PC-3 (cell line): ENCODE measurements around the gene CRYM. TPM values are rescaled to one million over a fixed set of nuclear protein-coding genes. Genes with fewer than 3 reads are reported as not detected.

Experiments used
- ATAC-seq: fragments of 200-7000 bp; cut with Tn5 transposase; 2 replicates; pipeline ENCODE4 v1.9.1; 2020; ENCODE audit warnings: mild to moderate bottlenecking, moderate library complexity
- BruUV-seq: library from RNA; stranded (reverse); fragments of 400-500 nt; replicated peaks from 2 replicates; lab custom pipeline; 2021; lab: Mats Ljungman, UMichigan
- CTCF ChIA-PET: fragments of 300-600 bp; sonication (Branson Sonifier 250); formaldehyde crosslinking; loops from one replicate; lab custom pipeline; 2022; ENCODE audit warnings: antibody characterized with exemption; lab: Charles Lee
- POLR2A ChIA-PET: fragments of 300-600 bp; sonication (Branson Sonifier 250); formaldehyde crosslinking; loops from one replicate; lab custom pipeline; 2022; ENCODE audit warnings: antibody characterized with exemption; ENCODE audit not compliant: unreplicated experiment; lab: Charles Lee
- DNase-seq: peaks from one replicate; pipeline ENCODE4 v3.0.0-alpha.2; 2015
- H2AFZ ChIP-seq: fragments of 300-600 bp; sonication (generic); 2 replicates; pipeline ENCODE4 v1.6.0; 2016; ENCODE audit warnings: antibody characterized with exemption, low read length
- H3F3A ChIP-seq: fragments of 300-600 bp; sonication (generic); one replicate; pipeline ENCODE4 v1.6.0; 2017; ENCODE audit warnings: antibody characterized with exemption, low read length, control low read depth, mild to moderate bottlenecking; ENCODE audit not compliant: unreplicated experiment
- H3K27ac ChIP-seq: fragments of 300-600 bp; sonication (generic); 2 replicates; pipeline ENCODE4 v1.5.1; 2016; ENCODE audit warnings: mild to moderate bottlenecking, low read length
- H3K27me3 ChIP-seq: fragments of 300-600 bp; sonication (generic); 2 replicates; pipeline ENCODE4 v1.6.1; 2016; ENCODE audit warnings: low read length, mixed read lengths
- H3K36me3 ChIP-seq: fragments of 300-600 bp; sonication (generic); 2 replicates; pipeline ENCODE4 v1.6.1; 2016; ENCODE audit warnings: low read depth, mixed run types, low read length, mixed read lengths
- H3K4me1 ChIP-seq: fragments of 300-600 bp; sonication (generic); 2 replicates; pipeline ENCODE4 v1.5.1; 2016; ENCODE audit warnings: low read length; ENCODE audit not compliant: insufficient read depth
- H3K4me2 ChIP-seq: fragments of 300-600 bp; sonication (generic); 2 replicates; pipeline ENCODE4 v1.6.0; 2016; ENCODE audit warnings: low read length
- H3K4me3 ChIP-seq: fragments of 300-600 bp; sonication (generic); 2 replicates; pipeline ENCODE4 v1.5.1; 2016; ENCODE audit warnings: mild to moderate bottlenecking, low read length, mixed read lengths
- H3K79me2 ChIP-seq: fragments of 300-600 bp; sonication (generic); 2 replicates; pipeline ENCODE4 v1.6.1; 2017; ENCODE audit warnings: low read length, mixed read lengths
- H3K9ac ChIP-seq: fragments of 300-600 bp; sonication (generic); 2 replicates; pipeline ENCODE4 v1.6.0; 2016; ENCODE audit warnings: mild to moderate bottlenecking, low read length
- H3K9me2 ChIP-seq: fragments of 300-600 bp; sonication (generic); replicated peaks from 2 replicates; pipeline ENCODE4 v1.6.1; 2016; ENCODE audit warnings: mixed run types, low read length, mixed read lengths
- H3K9me3 ChIP-seq: fragments of 300-600 bp; sonication (generic); 2 replicates; pipeline ENCODE4 v1.6.1; 2016; ENCODE audit warnings: low read length, mixed read lengths
- H4K20me1 ChIP-seq: fragments of 300-600 bp; sonication (generic); 2 replicates; pipeline ENCODE4 v1.6.1; 2016; ENCODE audit warnings: low read length, mixed read lengths
- EZH2 ChIP-seq: fragments of 300-600 bp; sonication (generic); IDR thresholded peaks from one replicate; pipeline ENCODE4 v1.6.1; 2017; ENCODE audit warnings: antibody characterized with exemption, mild to moderate bottlenecking, low read length; ENCODE audit not compliant: unreplicated experiment
- EZH2phosphoT487 ChIP-seq: fragments of 300-600 bp; sonication (generic); IDR thresholded peaks from 2 replicates; pipeline ENCODE4 v1.6.1; 2018; ENCODE audit warnings: mild to moderate bottlenecking, antibody characterized with exemption, low read length, borderline replicate concordance
- intact Hi-C: fragments of 100-400 bp; cut with micrococcal nuclease; formaldehyde crosslinking; loops from 2 replicates; pipeline ENCODE4 v1.9.0; 2023
- total RNA-seq: library from RNA; depleted of rRNA; stranded (reverse); fragments of >200 nt; gene quantifications from 2 replicates; pipeline ENCODE4 v1.2.3, GENCODE V29; 2014
- TF ChIP-seq, protein P1 (sequence below): fragments of 300-600 bp; sonication (generic); conservative IDR thresholded peaks from 2 replicates; pipeline ENCODE4 v1.5.1; 2017; ENCODE audit warnings: antibody characterized with exemption, low read depth, mild to moderate bottlenecking, low read length

The CRYM gene
- total RNA-seq, 1 experiment from 2014 or later, result not detected

DNA sequence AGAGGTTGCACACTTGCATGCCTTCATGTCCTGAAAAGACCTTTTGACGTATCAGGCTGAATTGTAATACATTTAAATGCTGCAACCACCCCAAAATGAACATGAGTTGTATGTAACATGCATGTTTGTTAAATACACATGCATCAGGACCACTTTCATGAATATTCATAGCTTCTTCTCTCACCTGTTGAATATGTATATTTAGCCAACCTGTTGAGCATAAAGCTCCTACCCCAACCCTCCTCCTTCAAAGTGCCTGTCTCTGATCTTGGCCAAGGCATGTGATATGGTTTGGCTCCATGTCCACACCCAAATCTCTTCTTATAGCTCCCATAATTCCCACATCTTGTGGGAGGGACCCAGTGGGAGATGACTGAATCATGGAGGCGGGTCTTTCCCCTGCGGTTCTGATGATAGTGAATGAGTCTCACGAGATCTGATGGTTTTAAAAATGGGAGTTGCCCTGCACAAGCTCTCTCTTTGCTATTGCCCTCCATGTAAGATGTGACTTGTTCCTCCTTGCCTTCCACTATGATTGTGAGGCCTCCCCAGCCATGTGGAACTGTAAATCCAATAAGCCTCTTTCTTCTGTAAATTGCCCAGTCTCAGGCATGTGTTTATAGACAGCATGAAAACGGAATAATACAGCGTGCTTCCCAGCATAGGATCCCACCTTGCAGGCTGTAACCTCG, 3.8 kb upstream of the CRYM start:
- H2AFZ ChIP-seq, result no peak overlapping the region
- no TSS peak for BruUV-seq
- no peak for DNase-seq
- no peaks in the 10 kb centered on the region for H3K9me2 ChIP-seq
- POLR2A ChIA-PET, result no interaction called here
- no peaks in the 10 kb centered on the region for H3K36me3 ChIP-seq
- no peaks in the 10 kb centered on the region for H3F3A ChIP-seq
- H3K79me2 ChIP-seq, result no peaks in the 10 kb centered on the region
- no peak overlapping the region for H3K4me3 ChIP-seq
- no peaks in the 10 kb centered on the region for H4K20me1 ChIP-seq
- TF ChIP-seq, protein P1, sequence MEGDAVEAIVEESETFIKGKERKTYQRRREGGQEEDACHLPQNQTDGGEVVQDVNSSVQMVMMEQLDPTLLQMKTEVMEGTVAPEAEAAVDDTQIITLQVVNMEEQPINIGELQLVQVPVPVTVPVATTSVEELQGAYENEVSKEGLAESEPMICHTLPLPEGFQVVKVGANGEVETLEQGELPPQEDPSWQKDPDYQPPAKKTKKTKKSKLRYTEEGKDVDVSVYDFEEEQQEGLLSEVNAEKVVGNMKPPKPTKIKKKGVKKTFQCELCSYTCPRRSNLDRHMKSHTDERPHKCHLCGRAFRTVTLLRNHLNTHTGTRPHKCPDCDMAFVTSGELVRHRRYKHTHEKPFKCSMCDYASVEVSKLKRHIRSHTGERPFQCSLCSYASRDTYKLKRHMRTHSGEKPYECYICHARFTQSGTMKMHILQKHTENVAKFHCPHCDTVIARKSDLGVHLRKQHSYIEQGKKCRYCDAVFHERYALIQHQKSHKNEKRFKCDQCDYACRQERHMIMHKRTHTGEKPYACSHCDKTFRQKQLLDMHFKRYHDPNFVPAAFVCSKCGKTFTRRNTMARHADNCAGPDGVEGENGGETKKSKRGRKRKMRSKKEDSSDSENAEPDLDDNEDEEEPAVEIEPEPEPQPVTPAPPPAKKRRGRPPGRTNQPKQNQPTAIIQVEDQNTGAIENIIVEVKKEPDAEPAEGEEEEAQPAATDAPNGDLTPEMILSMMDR, result no peak
- TF ChIP-seq EZH2, result no peak
- no peak for TF ChIP-seq EZH2phosphoT487
- peaks cover 46% of the 10 kb centered on the region for H3K27me3 ChIP-seq
- H3K27ac ChIP-seq, result no peak overlapping the region
- ATAC-seq, result no peak
- no peak overlapping the region for H3K9ac ChIP-seq
- H3K9me3 ChIP-seq, result no peaks in the 10 kb centered on the region
- H3K4me2 ChIP-seq, result no peak overlapping the region
- no peaks in the 10 kb centered on the region for H3K4me1 ChIP-seq
- intact Hi-C loops, result no loop called here
- CTCF ChIA-PET, result no interaction called here

DNA sequence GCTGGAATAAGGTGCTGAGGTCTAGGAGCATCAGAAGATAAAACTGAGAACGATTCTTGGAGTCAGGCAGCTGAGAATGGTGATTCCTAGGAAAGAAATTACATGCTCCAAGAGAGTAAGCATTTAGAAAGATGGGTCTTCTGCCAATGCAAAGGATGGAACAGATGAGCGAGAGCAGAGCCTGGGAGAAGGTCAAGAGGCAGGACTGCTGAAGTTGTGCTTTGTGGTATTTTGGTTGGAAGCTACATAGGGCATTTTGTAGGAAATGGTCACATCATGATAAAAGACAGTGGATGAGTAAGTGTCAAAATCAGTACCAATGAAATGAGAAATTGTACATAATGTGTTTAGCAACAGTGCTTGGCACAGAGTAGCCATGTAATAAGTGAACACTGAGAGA, 1.4 kb upstream of the CRYM start:
- no peaks in the 10 kb centered on the region for H3F3A ChIP-seq
- H3K27ac ChIP-seq, result no peak overlapping the region
- no peaks in the 10 kb centered on the region for H3K4me1 ChIP-seq
- no peaks in the 10 kb centered on the region for H3K79me2 ChIP-seq
- H3K4me3 ChIP-seq, result no peak overlapping the region
- no peaks in the 10 kb centered on the region for H4K20me1 ChIP-seq
- DNase-seq (no peak), ATAC-seq (no peak)
- intact Hi-C loops, result loop anchor here (5.0 kb wide), 1 partner anchor 92 kb away; no protein-coding TSS in a partner anchor
- no peak overlapping the region for H3K4me2 ChIP-seq
- no peak overlapping the region for H2AFZ ChIP-seq
- no peak overlapping the region for H3K9ac ChIP-seq
- CTCF ChIA-PET, result no interaction called here
- TF ChIP-seq, protein P1, result no peak
- TF ChIP-seq EZH2phosphoT487 (no peak), EZH2 (no peak)
- BruUV-seq, result no TSS peak
- no peaks in the 10 kb centered on the region for H3K9me2 ChIP-seq
- no peaks in the 10 kb centered on the region for H3K36me3 ChIP-seq
- H3K27me3 ChIP-seq, result peaks cover 49% of the 10 kb centered on the region
- POLR2A ChIA-PET, result no interaction called here
- no peaks in the 10 kb centered on the region for H3K9me3 ChIP-seq
